Prostate gland (tissue), 2 donors: ENCODE data around the gene CLCF1. TPM values are rescaled to one million over a fixed set of nuclear protein-coding genes. Genes with fewer than 3 reads are reported as not detected.
A peak's percentile ranks its signal among the peaks of the same experiment; 100 is the strongest.

Experiments used
- DNase-seq: peaks from one replicate; pipeline ENCODE4 v3.0.0-alpha.2; 2019; ENCODE audit warnings: low spot score
- H3K27ac ChIP-seq, 2 donors: fragments of 200-600 bp; sonication (generic); 2 replicates each; pipeline ENCODE4 v1.5.1; 2017 to 2019
- H3K27me3 ChIP-seq: fragments of 200-600 bp; sonication (generic); replicated peaks from 2 replicates; pipeline ENCODE4 v1.5.1; 2019; ENCODE audit not compliant: insufficient read depth
- H3K36me3 ChIP-seq, 2 donors: fragments of 200-600 bp; sonication (generic); 1 replicate in 1 of 2; 2 replicates in 1 of 2; pipeline versions ENCODE4 v1.5.1 to v1.8.1; 2017 to 2019
- H3K4me1 ChIP-seq: fragments of 200-600 bp; sonication (generic); replicated peaks from 2 replicates; pipeline ENCODE4 v1.5.1; 2019
- H3K4me3 ChIP-seq, 2 donors: fragments of 200-600 bp; sonication (generic); 2 replicates each; pipeline ENCODE4 v1.5.1; 2017 to 2019
- H3K9me3 ChIP-seq: fragments of 200-600 bp; sonication (generic); 2 replicates; pipeline ENCODE4 v1.5.1; 2017
- CTCF ChIP-seq, 4 experiments: fragments of 200-600 bp in 2 of 4; fragments of 450-650 bp in 2 of 4; sonication (generic) in 2 of 4; IDR thresholded peaks; 1 replicate in 3 of 4; 2 replicates in 1 of 4; pipeline ENCODE4 v1.5.1; 2016 to 2019; ENCODE audit warnings: antibody characterized with exemption in 4 of 4, mild to moderate bottlenecking in 2 of 4, moderate library complexity in 2 of 4
- POLR2A ChIP-seq: fragments of 450-650 bp; IDR thresholded peaks from one replicate; pipeline ENCODE4 v1.6.1; 2016; ENCODE audit warnings: antibody characterized with exemption, mild to moderate bottlenecking
- POLR2AphosphoS5 ChIP-seq: sonication (generic); formaldehyde crosslinking; IDR thresholded peaks from one replicate; pipeline ENCODE4 v1.6.1; 2017; ENCODE audit warnings: antibody characterized with exemption
- WGBS: methylation state at CpG from one replicate; pipeline ENCODE4 v1.1.5; 2018; 5-methylcytosine and 5-hydroxymethylcytosine counted together
- intact Hi-C: fragments of 100-400 bp; cut with DNase I; formaldehyde crosslinking; loops from one replicate; pipeline ENCODE4 v1.14.2; 2022
- small RNA-seq, 2 donors: library from RNA; depleted of rRNA; stranded (forward); fragments of <200 nt; gene quantifications; one replicate each; pipeline ENCODE3, GENCODE V24; 2016
- total RNA-seq, 2 donors: library from RNA; depleted of rRNA; stranded (reverse); fragments of >200 nt; gene quantifications; one replicate each; pipeline ENCODE4 v1.1.0, GENCODE V29; 2016

Gene CLCF1
- total RNA-seq, 2 donors from 2014 or later = 2.5 to 2.6 TPM

GRCh38 chr11:67317205-67317887 is 56.1 kb downstream of the CLCF1 start:
- Histone ChIP-seq H3K27me3 (no peaks in the 10 kb centered on the region), H3K4me1 (peaks cover 3% of the 10 kb centered on the region), H3K4me3 (peak overlapping the region; percentile 65 to 89), H3K9me3 (no peaks in the 10 kb centered on the region), H3K36me3 (no peaks in the 10 kb centered on the region), H3K27ac (peak overlapping the region; percentile 94 to 97)
- TF ChIP-seq CTCF (IDR thresholded peaks at IDR 0.05) = peak; percentile 86 to 100 (median 98)
- TF ChIP-seq POLR2AphosphoS5 = peak; percentile 92
- TF ChIP-seq POLR2A = peak; percentile 83
- DNase-seq = peak; percentile 96
- 0% methylated on average over 54 of the region's 55 CpGs for WGBS
- intact Hi-C loops = loop anchor here (1.0 to 2.0 kb wide), 2 partner anchors 51 to 237 kb away; partner anchors contain the start of gene GRK2

GRCh38 chr11:67316882-67317204 is 56.6 kb downstream of the CLCF1 start:
- no peak for TF ChIP-seq CTCF (IDR thresholded peaks at IDR 0.05)
- no peak for TF ChIP-seq POLR2A
- no peak for TF ChIP-seq POLR2AphosphoS5
- H3K4me1 ChIP-seq = peaks cover 5% of the 10 kb centered on the region
- WGBS = 2% methylated on average over 10 of the region's 10 CpGs
- peak overlapping the region; percentile 65 to 89 for H3K4me3 ChIP-seq
- intact Hi-C loops = loop anchor here (1.0 to 2.0 kb wide), 2 partner anchors 51 to 236 kb away; partner anchors contain the start of gene GRK2
- DNase-seq = no peak
- H3K9me3 ChIP-seq = no peaks in the 10 kb centered on the region
- H3K27ac ChIP-seq = peak overlapping the region; percentile 94 to 97
- H3K36me3 ChIP-seq = no peaks in the 10 kb centered on the region
- H3K27me3 ChIP-seq = no peaks in the 10 kb centered on the region

- intact Hi-C loops = no loop called here
- DNase-seq = no peak
- TF ChIP-seq POLR2A = no peak
- no peak for TF ChIP-seq CTCF (IDR thresholded peaks at IDR 0.05)
- no peak for TF ChIP-seq POLR2AphosphoS5
- peaks cover 0 to 4% of the 10 kb centered on the region in 2 donors for H3K36me3 ChIP-seq
- H3K27ac ChIP-seq = peak overlapping the region in 1 of 2 donors; percentile 4
- WGBS = 67% methylated on average over 9 of the region's 9 CpGs
- peaks cover 9% of the 10 kb centered on the region for H3K4me1 ChIP-seq
- H3K9me3 ChIP-seq = no peaks in the 10 kb centered on the region
- no peaks in the 10 kb centered on the region for H3K27me3 ChIP-seq
- no peak overlapping the region for H3K4me3 ChIP-seq
Measured at GRCh38 chr11:67315325-67315909, 58.0 kb downstream of the CLCF1 start.

GRCh38 chr11:67314218-67314617 is 59.2 kb downstream of the CLCF1 start:
- H3K36me3 ChIP-seq = peaks cover 0 to 15% of the 10 kb centered on the region in 2 donors
- H3K4me1 ChIP-seq = peaks cover 9% of the 10 kb centered on the region
- H3K4me3 ChIP-seq = no peak overlapping the region
- H3K27ac ChIP-seq = peak overlapping the region; percentile 85 to 91
- H3K9me3 ChIP-seq = no peaks in the 10 kb centered on the region
- intact Hi-C loops = no loop called here
- no peak for DNase-seq
- 100% methylated on average over 2 of the region's 2 CpGs for WGBS
- H3K27me3 ChIP-seq = no peaks in the 10 kb centered on the region
- TF ChIP-seq POLR2AphosphoS5 (no peak), POLR2A (no peak), CTCF (IDR thresholded peaks at IDR 0.05) (no peak)

Small RNAs within 50 kb of the gene (small RNA-seq; reads per million reads assigned to genes)
- gene RN7SKP239 = 0 reads per million in 2 donors
- gene RNU6-1238P = 0 reads per million in 2 donors

Other genes with a start within 250 kb of the CLCF1 start
- 100 to 1,000 TPM; 102 to 111 TPM for gene GRK2, start 107.1 kb downstream of the CLCF1 start, total RNA-seq
- 10 to 100 TPM; 35.9 to 75.3 TPM for gene ANKRD13D, start 84.3 kb downstream of the CLCF1 start, total RNA-seq
- gene SSH3, start 70.1 kb downstream of the CLCF1 start, total RNA-seq = 100 to 1,000 TPM in 1 of 2 donors, 10 to 100 TPM in 1; 70.9 to 101 TPM
- 100 to 1,000 TPM in 1 of 2 donors, 10 to 100 TPM in 1; 95.1 to 145 TPM for gene POLD4, start 20.1 kb downstream of the CLCF1 start, total RNA-seq
- gene RAD9A, start 18.4 kb upstream of the CLCF1 start, total RNA-seq = 10 to 100 TPM; 30.2 to 49.4 TPM
- 100 to 1,000 TPM; 168 to 215 TPM for gene PPP1CA, start 28.3 kb upstream of the CLCF1 start, total RNA-seq
- gene TBC1D10C, start 30.5 kb upstream of the CLCF1 start, total RNA-seq = 1 to 10 TPM; 3.7 to 6.5 TPM
- 1 to 10 TPM in 1 of 2 donors, under 1 TPM in 1; 0.91 to 1.0 TPM for gene CARNS1, start 42.1 kb upstream of the CLCF1 start, total RNA-seq
- gene RPS6KB2, start 54.9 kb upstream of the CLCF1 start, total RNA-seq = 10 to 100 TPM; 54.5 to 72.9 TPM
- 1 to 10 TPM; 2.9 to 5.9 TPM for gene PTPRCAP, start 64.1 kb upstream of the CLCF1 start, total RNA-seq
- gene CORO1B, start 69.9 kb upstream of the CLCF1 start, total RNA-seq = 100 to 1,000 TPM; 106 to 184 TPM
- not detected for gene GPR152, start 79.1 kb upstream of the CLCF1 start, total RNA-seq
- gene CABP4, start 81.8 kb upstream of the CLCF1 start, total RNA-seq = 1 to 10 TPM; 4.3 to 6.1 TPM
- gene TMEM134, start 95.7 kb upstream of the CLCF1 start, total RNA-seq = 100 to 1,000 TPM; 106 to 402 TPM
- 10 to 100 TPM; 63.7 to 93.7 TPM for gene AIP, start 109.4 kb upstream of the CLCF1 start, total RNA-seq
- gene PITPNM1, start 131.8 kb upstream of the CLCF1 start, total RNA-seq = 10 to 100 TPM; 19.3 to 26.9 TPM
- 10 to 100 TPM; 57.1 to 91.9 TPM for gene CDK2AP2, start 134.6 kb upstream of the CLCF1 start, total RNA-seq
- gene CABP2, start 149.8 kb upstream of the CLCF1 start, total RNA-seq = not detected
- 100 to 1,000 TPM; 540 to 577 TPM for gene GSTP1, start 210.2 kb upstream of the CLCF1 start, total RNA-seq
- 100 to 1,000 TPM; 190 to 260 TPM for gene NDUFV1, start 233.3 kb upstream of the CLCF1 start, total RNA-seq